Loucy (cell line): ENCODE measurements around the gene BTBD9.

Experiments used
- EZH2phosphoT487 ChIP-seq: fragments of 200-600 bp; IDR thresholded peaks from 2 replicates; pipeline ENCODE4 v1.6.1; 2018; ENCODE audit warnings: antibody characterized with exemption, mild to moderate bottlenecking, moderate library complexity, borderline replicate concordance
- TF ChIP-seq, protein P1 (sequence below): fragments of 200-600 bp; sonication (generic); conservative IDR thresholded peaks from 2 replicates; pipeline ENCODE4 v1.5.1; 2014; ENCODE audit warnings: mild to moderate bottlenecking, antibody characterized with exemption, low read length

DNA sequence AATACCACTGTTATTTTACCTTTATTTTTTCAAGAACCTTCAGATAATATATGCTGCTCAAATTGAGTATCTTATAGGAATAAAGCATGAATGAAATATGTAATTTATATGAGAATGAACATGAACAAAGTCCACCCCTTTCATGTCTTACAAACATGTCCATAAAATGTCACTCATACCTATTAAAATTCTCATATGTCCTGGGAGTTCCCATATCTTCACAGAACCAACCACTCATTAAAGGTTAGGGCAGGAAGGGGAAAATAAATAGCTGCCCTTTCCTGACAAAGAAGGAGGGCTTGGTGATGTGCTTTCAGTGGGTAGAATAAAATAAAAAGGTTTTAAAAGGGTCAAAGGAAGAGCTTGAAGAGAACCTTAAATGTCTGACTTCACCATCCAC is 125.3 kb downstream of the BTBD9 start:
- TF ChIP-seq, protein P1, sequence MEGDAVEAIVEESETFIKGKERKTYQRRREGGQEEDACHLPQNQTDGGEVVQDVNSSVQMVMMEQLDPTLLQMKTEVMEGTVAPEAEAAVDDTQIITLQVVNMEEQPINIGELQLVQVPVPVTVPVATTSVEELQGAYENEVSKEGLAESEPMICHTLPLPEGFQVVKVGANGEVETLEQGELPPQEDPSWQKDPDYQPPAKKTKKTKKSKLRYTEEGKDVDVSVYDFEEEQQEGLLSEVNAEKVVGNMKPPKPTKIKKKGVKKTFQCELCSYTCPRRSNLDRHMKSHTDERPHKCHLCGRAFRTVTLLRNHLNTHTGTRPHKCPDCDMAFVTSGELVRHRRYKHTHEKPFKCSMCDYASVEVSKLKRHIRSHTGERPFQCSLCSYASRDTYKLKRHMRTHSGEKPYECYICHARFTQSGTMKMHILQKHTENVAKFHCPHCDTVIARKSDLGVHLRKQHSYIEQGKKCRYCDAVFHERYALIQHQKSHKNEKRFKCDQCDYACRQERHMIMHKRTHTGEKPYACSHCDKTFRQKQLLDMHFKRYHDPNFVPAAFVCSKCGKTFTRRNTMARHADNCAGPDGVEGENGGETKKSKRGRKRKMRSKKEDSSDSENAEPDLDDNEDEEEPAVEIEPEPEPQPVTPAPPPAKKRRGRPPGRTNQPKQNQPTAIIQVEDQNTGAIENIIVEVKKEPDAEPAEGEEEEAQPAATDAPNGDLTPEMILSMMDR: no peak
- TF ChIP-seq EZH2phosphoT487: no peak
